Measurements from ENCODE around the gene TYW1B.
"Not testable (repeated sequence)": the region's sequence is repeated elsewhere in the genome, so short reads cannot be mapped to it uniquely, and the experiment has no call there.

TYW1B gene

DNA sequence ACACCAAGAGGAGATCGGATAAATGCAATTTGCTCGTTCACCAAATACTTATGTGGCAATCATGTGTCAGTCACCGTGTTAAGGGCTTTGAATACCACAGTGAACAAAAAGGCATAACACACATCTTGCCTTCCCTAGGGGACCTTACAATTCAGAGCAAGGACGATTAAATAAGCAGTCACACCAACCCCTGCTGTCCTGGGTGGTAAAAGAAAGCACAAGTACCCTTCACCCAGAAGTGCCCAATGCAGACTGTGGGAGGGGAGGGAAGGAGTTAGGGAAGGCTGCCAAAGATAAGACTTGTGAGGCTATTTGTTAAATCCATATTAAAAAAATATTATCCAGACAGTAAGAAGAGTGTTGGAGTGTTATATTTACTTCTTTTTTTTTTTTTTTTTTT lies 146.8 kb downstream of the TYW1B start:
- DNase-seq (ENCODE audit: low read depth); H3K4me3 ChIP-seq (ENCODE audit: low read depth, low read length): not testable (repeated sequence)

- H3K4me3 ChIP-seq (ENCODE audit: low read depth, low read length) = not testable (repeated sequence)
Measured at GRCh38 chr7:72676880-72677279, 151.1 kb downstream of the TYW1B start.

DNA sequence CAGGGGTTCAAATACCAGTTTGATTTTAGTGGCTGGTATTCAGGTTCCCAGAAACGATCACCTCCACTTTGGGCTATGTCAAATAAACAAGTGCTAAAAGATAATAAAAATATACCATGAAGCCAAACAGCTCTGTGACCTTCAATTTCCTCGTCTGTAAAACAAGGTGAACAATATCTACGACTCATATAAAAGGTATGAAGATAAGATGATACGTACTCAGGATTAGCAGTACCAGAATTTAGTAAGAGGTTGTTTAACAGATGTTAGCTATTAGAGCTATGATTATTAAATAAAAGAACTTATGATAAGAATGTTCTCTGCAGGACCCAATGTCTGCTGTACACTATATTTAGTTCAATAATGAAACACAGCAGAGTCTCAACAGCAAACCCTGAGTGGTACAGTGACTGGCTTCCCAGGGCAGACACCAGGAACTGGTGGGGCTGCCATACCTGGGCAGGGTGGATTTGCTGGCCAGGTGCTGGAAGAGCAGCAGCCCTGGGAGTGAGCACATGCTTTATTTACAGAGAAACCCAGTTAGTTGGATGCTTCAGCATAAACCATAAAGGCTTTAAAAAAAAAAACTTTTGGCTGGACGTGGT lies 151.8 kb downstream of the TYW1B start:
- not testable (repeated sequence) for DNase-seq (ENCODE audit: low read depth); H3K4me3 ChIP-seq (ENCODE audit: low read depth, low read length)

More at GRCh38 chr7:72676880-72677279, 151.1 kb downstream of the TYW1B start:
- peak; percentile 12 for DNase-seq (ENCODE audit: low read depth)

DNA sequence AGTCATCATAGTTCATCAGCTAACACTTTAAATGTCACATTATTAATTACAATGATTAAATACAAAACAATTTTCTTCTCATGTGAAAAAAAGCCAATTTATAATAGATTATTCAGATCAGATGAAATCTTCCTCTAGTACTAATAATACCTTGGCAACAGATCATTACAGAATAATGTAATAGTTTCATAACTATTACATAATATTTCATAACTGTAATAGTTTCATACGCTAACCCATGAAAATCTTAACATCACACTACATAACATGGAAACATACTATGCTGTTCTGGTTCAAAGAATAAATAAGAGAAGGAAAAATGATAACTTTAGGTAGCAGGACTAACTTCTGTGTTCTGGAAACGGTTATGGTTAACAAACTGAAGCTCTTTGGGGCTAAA lies 152.3 kb downstream of the TYW1B start:
- H3K4me3 ChIP-seq (ENCODE audit: low read depth, low read length); DNase-seq (ENCODE audit: low read depth): not testable (repeated sequence)

DNA sequence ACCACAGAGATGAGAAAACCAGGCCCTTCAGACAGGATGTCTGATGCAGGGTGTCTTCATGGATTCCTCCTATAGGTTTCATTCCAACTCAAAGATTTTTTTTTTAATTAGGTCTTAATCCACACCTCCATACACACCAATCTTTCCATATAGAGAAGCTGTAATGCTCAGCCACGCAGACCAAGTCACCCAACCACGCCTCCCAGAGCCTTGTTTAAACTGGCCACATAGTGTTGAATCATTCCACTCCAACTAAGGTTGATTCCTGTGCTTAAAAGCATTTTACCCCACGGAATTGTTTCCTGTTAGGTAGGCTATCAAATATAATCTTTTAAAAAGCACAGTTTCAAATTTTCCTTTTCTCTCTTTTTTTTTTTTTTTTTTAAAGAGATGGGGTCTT lies 153.6 kb downstream of the TYW1B start:
- TF ChIP-seq, protein P1, sequence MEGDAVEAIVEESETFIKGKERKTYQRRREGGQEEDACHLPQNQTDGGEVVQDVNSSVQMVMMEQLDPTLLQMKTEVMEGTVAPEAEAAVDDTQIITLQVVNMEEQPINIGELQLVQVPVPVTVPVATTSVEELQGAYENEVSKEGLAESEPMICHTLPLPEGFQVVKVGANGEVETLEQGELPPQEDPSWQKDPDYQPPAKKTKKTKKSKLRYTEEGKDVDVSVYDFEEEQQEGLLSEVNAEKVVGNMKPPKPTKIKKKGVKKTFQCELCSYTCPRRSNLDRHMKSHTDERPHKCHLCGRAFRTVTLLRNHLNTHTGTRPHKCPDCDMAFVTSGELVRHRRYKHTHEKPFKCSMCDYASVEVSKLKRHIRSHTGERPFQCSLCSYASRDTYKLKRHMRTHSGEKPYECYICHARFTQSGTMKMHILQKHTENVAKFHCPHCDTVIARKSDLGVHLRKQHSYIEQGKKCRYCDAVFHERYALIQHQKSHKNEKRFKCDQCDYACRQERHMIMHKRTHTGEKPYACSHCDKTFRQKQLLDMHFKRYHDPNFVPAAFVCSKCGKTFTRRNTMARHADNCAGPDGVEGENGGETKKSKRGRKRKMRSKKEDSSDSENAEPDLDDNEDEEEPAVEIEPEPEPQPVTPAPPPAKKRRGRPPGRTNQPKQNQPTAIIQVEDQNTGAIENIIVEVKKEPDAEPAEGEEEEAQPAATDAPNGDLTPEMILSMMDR (IDR thresholded peaks at IDR 0.05; ENCODE audit: insufficient read depth, low read depth, low read length, missing control alignments) = no peak
- DNase-seq (ENCODE audit: low read depth) = no peak
- H3K4me3 ChIP-seq (ENCODE audit: low read depth, low read length) = no peak overlapping the region

- not testable (repeated sequence) for DNase-seq (ENCODE audit: low read depth); H3K4me3 ChIP-seq (ENCODE audit: low read depth, low read length)
Measured at GRCh38 chr7:72670850-72671249, 157.2 kb downstream of the TYW1B start.

DNA sequence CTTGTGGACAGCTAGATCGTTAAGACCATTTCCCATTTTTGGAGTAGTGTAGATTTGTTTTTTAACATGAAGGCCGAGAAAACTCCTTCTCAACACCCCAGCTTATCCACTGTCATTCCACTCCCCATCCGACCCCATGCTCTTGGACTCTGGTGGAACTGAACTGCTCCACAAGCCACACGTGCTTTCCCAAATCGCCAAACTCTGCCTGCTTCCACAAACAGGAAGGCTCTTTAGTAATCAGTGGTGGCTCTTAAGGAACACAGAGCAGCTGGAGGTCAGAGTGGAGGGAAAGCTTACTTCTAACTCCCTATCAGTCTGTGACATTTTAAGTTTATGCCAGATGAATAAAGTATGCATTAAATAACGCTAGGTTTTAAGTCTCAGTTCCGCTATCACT lies 159.6 kb downstream of the TYW1B start:
- DNase-seq (ENCODE audit: low read depth); H3K4me3 ChIP-seq (ENCODE audit: low read depth, low read length): not testable (repeated sequence)

DNA sequence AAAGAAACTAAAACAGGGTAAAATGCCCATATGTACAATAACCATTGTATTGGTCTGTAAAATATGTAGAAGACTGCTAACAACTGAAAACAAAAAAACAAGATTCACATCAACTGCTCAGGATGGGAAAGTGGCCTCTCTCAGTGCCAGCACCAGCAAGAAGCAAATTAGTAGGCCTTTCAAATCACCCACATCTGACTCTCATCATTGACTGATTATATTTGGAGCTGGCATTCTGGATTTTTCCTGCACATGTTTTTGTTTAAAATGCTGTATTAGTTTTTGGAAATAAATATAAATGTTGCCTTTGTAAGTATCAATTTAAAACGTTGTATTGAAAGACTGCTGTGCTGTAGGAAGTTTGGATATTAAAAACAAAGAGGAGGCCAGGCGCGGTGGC lies 161.0 kb downstream of the TYW1B start:
- DNase-seq (ENCODE audit: low read depth); H3K4me3 ChIP-seq (ENCODE audit: low read depth, low read length): not testable (repeated sequence)

DNA sequence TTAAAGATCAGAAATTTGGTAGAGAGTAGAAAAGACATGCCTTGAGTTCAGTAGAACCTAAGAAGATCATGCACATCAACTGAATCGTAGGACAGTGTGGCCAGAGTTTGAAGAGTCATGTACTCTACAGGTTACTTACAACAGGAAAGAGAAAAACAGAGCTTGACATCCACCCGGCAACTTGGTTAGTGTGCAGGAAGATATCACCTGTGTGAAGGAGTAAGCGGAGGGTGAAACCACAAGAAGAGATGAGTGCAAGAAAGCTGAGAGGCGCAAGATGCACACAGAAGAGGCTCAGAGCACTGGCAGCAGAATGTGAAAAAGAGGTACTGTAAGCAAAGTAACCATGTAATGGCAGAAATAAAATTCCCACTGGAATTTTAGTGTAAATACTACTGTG lies 179.4 kb downstream of the TYW1B start:
- peak; percentile 50 for DNase-seq (ENCODE audit: low read depth)
- not testable (repeated sequence) for H3K4me3 ChIP-seq (ENCODE audit: low read depth, low read length)

- H3K4me3 ChIP-seq (ENCODE audit: low read depth, low read length); DNase-seq (ENCODE audit: low read depth): not testable (repeated sequence)
Measured at GRCh38 chr7:72643708-72644107, 184.3 kb downstream of the TYW1B start.

DNA sequence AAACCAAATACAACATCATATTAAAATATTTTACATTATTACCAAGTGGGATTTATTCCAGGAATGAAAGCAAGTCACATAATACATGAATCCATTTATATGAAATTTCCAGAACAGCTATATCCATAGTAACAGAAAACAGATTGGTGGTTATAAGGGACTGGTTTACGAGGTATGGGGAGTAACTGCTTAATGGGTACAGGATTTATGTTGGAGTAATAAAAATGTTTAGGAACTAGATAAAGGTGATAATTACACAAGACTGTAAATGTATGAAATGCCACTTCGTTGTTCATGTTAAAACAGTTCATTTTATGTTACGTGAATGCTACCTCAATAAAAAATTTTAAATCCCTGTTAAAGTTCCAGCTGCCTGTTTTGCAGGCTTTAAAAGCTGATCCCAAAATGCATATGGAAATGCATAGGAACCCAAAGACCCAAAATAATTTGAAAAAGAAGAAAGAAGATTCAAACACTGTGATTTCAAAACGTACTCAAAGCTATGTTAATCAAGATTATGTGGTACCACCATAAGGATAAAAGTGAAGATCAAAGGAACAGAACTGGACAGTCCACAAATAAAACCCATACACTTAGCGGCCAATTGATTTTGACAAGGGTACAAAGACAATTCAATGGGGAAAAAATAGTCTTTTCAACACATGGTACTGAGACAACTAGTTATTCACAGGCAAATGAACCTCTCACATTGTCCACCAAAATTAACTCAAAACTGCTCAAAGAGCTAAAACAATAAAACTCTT lies 186.3 kb downstream of the TYW1B start:
- DNase-seq (ENCODE audit: low read depth); H3K4me3 ChIP-seq (ENCODE audit: low read depth, low read length): not testable (repeated sequence)

GRCh38 chr7:72640740-72641139 lies 187.3 kb downstream of the TYW1B start:
- peak; percentile 22 for DNase-seq (ENCODE audit: low read depth)
- not testable (repeated sequence) for H3K4me3 ChIP-seq (ENCODE audit: low read depth, low read length)

GRCh38 chr7:72635273-72635908 lies 192.6 kb downstream of the TYW1B start:
- DNase-seq (ENCODE audit: low read depth); H3K4me3 ChIP-seq (ENCODE audit: low read depth, low read length): not testable (repeated sequence)
- TF ChIP-seq, protein P1 (IDR thresholded peaks at IDR 0.05; ENCODE audit: insufficient read depth, low read depth, low read length, missing control alignments) = peak; percentile 15

- not testable (repeated sequence) for H3K4me3 ChIP-seq (ENCODE audit: low read depth, low read length)
- DNase-seq (ENCODE audit: low read depth) = peak; percentile 32
Measured at GRCh38 chr7:72632765-72633292, 195.2 kb downstream of the TYW1B start.

- H3K4me3 ChIP-seq (ENCODE audit: low read depth, low read length); DNase-seq (ENCODE audit: low read depth): not testable (repeated sequence)
Measured at GRCh38 chr7:72628375-72628774, 199.6 kb downstream of the TYW1B start.

GRCh38 chr7:72626428-72627011 lies 201.5 kb downstream of the TYW1B start:
- H3K4me3 ChIP-seq (ENCODE audit: low read depth, low read length) = not testable (repeated sequence)
- DNase-seq (ENCODE audit: low read depth) = peak; percentile 69

Data from GM12865 (cell line).